GM23338 (cell line): ENCODE measurements around the gene RASA3. TPM values are rescaled to one million over a fixed set of nuclear protein-coding genes. Genes with fewer than 3 reads are reported as not detected.

Source experiments
- ATAC-seq: fragments of 200-7000 bp; cut with Tn5 transposase; 3 replicates; pipeline ENCODE4 v1.9.1; 2020
- DNase-seq: peaks from one replicate; pipeline ENCODE4 v3.0.0-alpha.2; 2015; ENCODE audit warnings: low spot score
- H2AFZ ChIP-seq: fragments of 200-600 bp; sonication (generic); 2 replicates; pipeline ENCODE4 v1.8.0; 2016; ENCODE audit warnings: antibody characterized with exemption, mild to moderate bottlenecking, moderate library complexity
- H3F3A ChIP-seq: fragments of 200-600 bp; sonication (generic); replicated peaks from 2 replicates; pipeline ENCODE4 v1.8.0; 2017; ENCODE audit warnings: antibody characterized with exemption, mixed run types, low read depth
- H3K27ac ChIP-seq: fragments of 200-600 bp; sonication (generic); 2 replicates; pipeline ENCODE4 v1.6.1; 2016; ENCODE audit warnings: low read depth
- H3K27me3 ChIP-seq: fragments of 200-600 bp; sonication (generic); 2 replicates; pipeline ENCODE4 v1.8.0; 2016; ENCODE audit warnings: mild to moderate bottlenecking, mixed run types, moderate library complexity; ENCODE audit not compliant: insufficient read depth
- H3K36me3 ChIP-seq: fragments of 200-600 bp; sonication (generic); 2 replicates; pipeline ENCODE4 v1.8.0; 2016; ENCODE audit warnings: mild to moderate bottlenecking; ENCODE audit not compliant: insufficient read depth
- H3K4me1 ChIP-seq: fragments of 200-600 bp; sonication (generic); 2 replicates; pipeline ENCODE4 v1.8.0; 2016; ENCODE audit warnings: mild to moderate bottlenecking, moderate library complexity; ENCODE audit not compliant: insufficient read depth
- H3K4me2 ChIP-seq: fragments of 200-600 bp; sonication (generic); 2 replicates; pipeline ENCODE4 v1.7.1; 2017; ENCODE audit warnings: mixed run types
- H3K4me3 ChIP-seq: fragments of 200-600 bp; sonication (generic); 2 replicates; pipeline ENCODE4 v1.6.1; 2016; ENCODE audit warnings: mixed run types
- H3K79me2 ChIP-seq: fragments of 200-600 bp; sonication (generic); replicated peaks from 2 replicates; pipeline ENCODE4 v1.8.0; 2017; ENCODE audit warnings: mild to moderate bottlenecking; ENCODE audit not compliant: insufficient read depth
- H3K9me2 ChIP-seq: fragments of 200-600 bp; sonication (generic); 2 replicates; pipeline ENCODE4 v1.8.0; 2017; ENCODE audit not compliant: insufficient read depth
- H4K20me1 ChIP-seq: fragments of 200-600 bp; sonication (generic); replicated peaks from 2 replicates; pipeline ENCODE4 v1.8.0; 2017; ENCODE audit warnings: mild to moderate bottlenecking; ENCODE audit not compliant: insufficient read depth
- H3K27ac Mint-ChIP-seq: 2 replicates; pipeline ENCODE4 v1.8.0; 2020; ENCODE audit warnings: inconsistent platforms, mild to moderate bottlenecking, moderate library complexity, mixed read lengths
- H3K27me3 Mint-ChIP-seq: 3 replicates; pipeline ENCODE4 v1.8.0; 2022; ENCODE audit warnings: low read depth, mild to moderate bottlenecking, moderate library complexity, mixed read lengths, inconsistent platforms; ENCODE audit not compliant: insufficient read depth, poor library complexity
- H3K36me3 Mint-ChIP-seq: 3 replicates; pipeline ENCODE4 v1.8.0; 2021; ENCODE audit warnings: low read depth, mild to moderate bottlenecking, inconsistent platforms, moderate library complexity, mixed read lengths
- H3K4me1 Mint-ChIP-seq: 3 replicates; pipeline ENCODE4 v1.8.0; 2020; ENCODE audit warnings: mild to moderate bottlenecking, inconsistent platforms, mixed read lengths
- H3K4me3 Mint-ChIP-seq: 3 replicates; pipeline ENCODE4 v1.8.0; 2021; ENCODE audit warnings: moderate library complexity, mild to moderate bottlenecking, inconsistent platforms, mixed read lengths
- H3K9me3 Mint-ChIP-seq: 3 replicates; pipeline ENCODE4 v1.8.0; 2020; ENCODE audit warnings: moderate library complexity, mild to moderate bottlenecking, inconsistent platforms, mixed read lengths
- ETS1 ChIP-seq: IDR thresholded peaks from 2 replicates; pipeline ENCODE4 v1.6.1; 2016; ENCODE audit warnings: antibody characterized with exemption
- EZH2phosphoT487 ChIP-seq: fragments of 200-600 bp; sonication (generic); IDR thresholded peaks from one replicate; pipeline ENCODE4 v1.8.1; 2018; ENCODE audit warnings: antibody characterized with exemption; ENCODE audit not compliant: unreplicated experiment
- JUNB ChIP-seq: IDR thresholded peaks from one replicate; pipeline ENCODE4 v1.6.1; 2016; ENCODE audit warnings: antibody characterized with exemption; ENCODE audit not compliant: unreplicated experiment
- POLR2AphosphoS5 ChIP-seq: IDR thresholded peaks from 2 replicates; pipeline ENCODE4 v1.6.1; 2016; ENCODE audit warnings: antibody characterized with exemption, low read depth
- REST ChIP-seq: IDR thresholded peaks from one replicate; pipeline ENCODE4 v1.6.1; 2018; ENCODE audit warnings: antibody characterized with exemption; ENCODE audit not compliant: unreplicated experiment
- ZNF114 ChIP-seq: fragments of 250-450 bp; sonication (Bioruptor Pico); IDR thresholded peaks from 2 replicates; pipeline ENCODE4 v1.5.0; 2020; ENCODE audit warnings: mild to moderate bottlenecking, moderate library complexity
- ZNF331 ChIP-seq: fragments of 250-450 bp; sonication (Bioruptor Pico); IDR thresholded peaks from 2 replicates; pipeline ENCODE4 v1.5.0; 2020; ENCODE audit warnings: low read depth, mild to moderate bottlenecking, moderate library complexity
- polyA plus RNA-seq: library from polyadenylated mRNA; unstranded; fragments of >200 nt; fragmentation: Nextera tagmentation; extraction: Ambion mirVana; gene quantifications from 2 replicates; pipeline ENCODE4 v1.2.1, GENCODE V29; 2016
- total RNA-seq: library from RNA; depleted of rRNA; stranded (reverse); fragments of >200 nt; shearing (Covaris generic); gene quantifications from 2 replicates; pipeline ENCODE4 v1.2.3, GENCODE V29; 2014
- TF ChIP-seq, protein P1 (sequence below), 2 experiments: fragments of 200-600 bp in 1 of 2; sonication (generic) in 1 of 2; conservative IDR thresholded peaks; 2 replicates each; pipeline versions ENCODE4 v1.5.1 to v1.6.1; 2016 to 2017; ENCODE audit warnings: antibody characterized with exemption in 2 of 2, low read depth in 2 of 2, mild to moderate bottlenecking in 2 of 2, moderate library complexity in 1 of 2

Gene RASA3
- total and polyA plus RNA-seq, 2 experiments from 2014 or later = 11.2 to 20.7 TPM

GRCh38 chr13:114015111-114015968, 117.1 kb downstream of the RASA3 start:
- Histone ChIP-seq H3K27me3 (no peaks in the 10 kb centered on the region), H3K4me1 (no peaks in the 10 kb centered on the region), H3K36me3 (no peaks in the 10 kb centered on the region), H3K4me2 (no peak overlapping the region), H3K9me2 (no peaks in the 10 kb centered on the region), H3K27ac (no peak overlapping the region), H3K79me2 (no peaks in the 10 kb centered on the region), H2AFZ (no peak overlapping the region), H3F3A (no peaks in the 10 kb centered on the region), H4K20me1 (no peaks in the 10 kb centered on the region), H3K4me3 (no peak overlapping the region)
- DNase-seq (no peak), ATAC-seq (no peak)
- Mint-ChIP-seq H3K4me3 (no peak overlapping the region), H3K4me1 (no peaks in the 10 kb centered on the region; the same call in 2 of the 3 replicates), H3K36me3 (peaks cover 12% of the 10 kb centered on the region; the same call in 2 of the 3 replicates), H3K27me3 (peaks cover 2% of the 10 kb centered on the region), H3K9me3 (no peaks in the 10 kb centered on the region), H3K27ac (peak overlapping the region; percentile 75)
- no peak for TF ChIP-seq ZNF331 (CRISPR knock-in tag)

GRCh38 chr13:114013952-114014629, 118.3 kb downstream of the RASA3 start:
- H3K4me1 Mint-ChIP-seq = no peaks in the 10 kb centered on the region; the same call in 2 of the 3 replicates
- no peak overlapping the region for H2AFZ ChIP-seq
- H3K4me2 ChIP-seq = no peak overlapping the region
- TF ChIP-seq ZNF114 = no peak
- TF ChIP-seq EZH2phosphoT487 = no peak
- no peak for TF ChIP-seq JUNB
- TF ChIP-seq ETS1 = no peak
- H3K4me1 ChIP-seq = no peaks in the 10 kb centered on the region
- no peaks in the 10 kb centered on the region for H3K36me3 ChIP-seq
- no peak overlapping the region for H3K4me3 ChIP-seq
- H3K36me3 Mint-ChIP-seq = peaks cover 13% of the 10 kb centered on the region
- DNase-seq (no peak), ATAC-seq (no peak)
- H3K27ac ChIP-seq = no peak overlapping the region
- no peaks in the 10 kb centered on the region for H3K9me2 ChIP-seq
- no peaks in the 10 kb centered on the region for H3F3A ChIP-seq
- H3K27me3 ChIP-seq = no peaks in the 10 kb centered on the region
- no peaks in the 10 kb centered on the region for H4K20me1 ChIP-seq
- H3K9me3 Mint-ChIP-seq = no peaks in the 10 kb centered on the region
- no peak overlapping the region for H3K4me3 Mint-ChIP-seq
- H3K27ac Mint-ChIP-seq = no peak overlapping the region
- no peaks in the 10 kb centered on the region for H3K79me2 ChIP-seq
- peaks cover 2% of the 10 kb centered on the region for H3K27me3 Mint-ChIP-seq

DNA sequence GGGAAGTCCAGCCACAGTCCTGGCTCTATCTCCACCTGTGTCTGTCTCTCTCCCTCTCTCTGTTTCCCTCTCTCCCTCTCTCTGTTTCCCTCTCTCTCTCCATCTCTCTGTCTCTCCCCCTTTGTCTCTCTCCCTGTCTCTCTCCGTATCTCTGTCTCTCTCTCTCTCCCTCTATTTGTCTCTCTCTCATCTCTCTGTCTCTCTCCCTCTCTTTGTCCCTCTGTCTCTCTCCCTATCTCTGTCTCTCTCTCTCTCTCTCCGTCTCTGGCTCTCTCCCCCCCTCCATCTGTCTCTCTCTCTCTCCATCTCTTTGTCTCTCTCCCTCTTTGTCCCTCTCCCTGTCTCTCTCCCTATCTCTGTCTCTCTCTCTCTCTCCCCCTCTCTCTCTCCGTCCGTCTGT, 119.1 kb downstream of the RASA3 start:
- no peak for DNase-seq
- no peaks in the 10 kb centered on the region for H3K27me3 ChIP-seq
- no peak overlapping the region for H3K4me3 ChIP-seq
- peaks cover 2% of the 10 kb centered on the region for H3K27me3 Mint-ChIP-seq
- no peak overlapping the region for H3K4me3 Mint-ChIP-seq
- H3F3A ChIP-seq = no peaks in the 10 kb centered on the region
- TF ChIP-seq ZNF331 (CRISPR knock-in tag) = no peak
- TF ChIP-seq, protein P1, sequence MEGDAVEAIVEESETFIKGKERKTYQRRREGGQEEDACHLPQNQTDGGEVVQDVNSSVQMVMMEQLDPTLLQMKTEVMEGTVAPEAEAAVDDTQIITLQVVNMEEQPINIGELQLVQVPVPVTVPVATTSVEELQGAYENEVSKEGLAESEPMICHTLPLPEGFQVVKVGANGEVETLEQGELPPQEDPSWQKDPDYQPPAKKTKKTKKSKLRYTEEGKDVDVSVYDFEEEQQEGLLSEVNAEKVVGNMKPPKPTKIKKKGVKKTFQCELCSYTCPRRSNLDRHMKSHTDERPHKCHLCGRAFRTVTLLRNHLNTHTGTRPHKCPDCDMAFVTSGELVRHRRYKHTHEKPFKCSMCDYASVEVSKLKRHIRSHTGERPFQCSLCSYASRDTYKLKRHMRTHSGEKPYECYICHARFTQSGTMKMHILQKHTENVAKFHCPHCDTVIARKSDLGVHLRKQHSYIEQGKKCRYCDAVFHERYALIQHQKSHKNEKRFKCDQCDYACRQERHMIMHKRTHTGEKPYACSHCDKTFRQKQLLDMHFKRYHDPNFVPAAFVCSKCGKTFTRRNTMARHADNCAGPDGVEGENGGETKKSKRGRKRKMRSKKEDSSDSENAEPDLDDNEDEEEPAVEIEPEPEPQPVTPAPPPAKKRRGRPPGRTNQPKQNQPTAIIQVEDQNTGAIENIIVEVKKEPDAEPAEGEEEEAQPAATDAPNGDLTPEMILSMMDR (conservative IDR thresholded peaks at IDR 0.05; ENCODE audit: low read depth in 2 of 2) = no peak
- no peak for TF ChIP-seq ZNF114
- TF ChIP-seq POLR2AphosphoS5 = no peak
- no peak for TF ChIP-seq JUNB
- TF ChIP-seq REST = no peak
- TF ChIP-seq EZH2phosphoT487 = no peak
- no peaks in the 10 kb centered on the region for H3K36me3 ChIP-seq
- no peaks in the 10 kb centered on the region for H3K9me3 Mint-ChIP-seq
- no peaks in the 10 kb centered on the region for H3K4me1 ChIP-seq
- no peak overlapping the region for H3K27ac ChIP-seq
- no peak overlapping the region for H3K4me2 ChIP-seq
- H3K79me2 ChIP-seq = no peaks in the 10 kb centered on the region
- H2AFZ ChIP-seq = no peak overlapping the region
- H4K20me1 ChIP-seq = no peaks in the 10 kb centered on the region
- no peak for ATAC-seq
- H3K9me2 ChIP-seq = no peaks in the 10 kb centered on the region
- H3K36me3 Mint-ChIP-seq = peaks cover 16% of the 10 kb centered on the region
- no peak overlapping the region for H3K27ac Mint-ChIP-seq
- H3K4me1 Mint-ChIP-seq = no peaks in the 10 kb centered on the region; the same call in 2 of the 3 replicates
